Activated naive CD8-positive, alpha-beta T cell (primary cell): ENCODE results near the gene CHD6.

ENCODE experiments used
- H3K27ac Mint-ChIP-seq: one replicate; pipeline ENCODE4 v1.8.0; 2021; ENCODE audit warnings: mixed read lengths
- H3K27me3 Mint-ChIP-seq: one replicate; pipeline ENCODE4 v1.8.0; 2021; ENCODE audit warnings: mixed read lengths
- H3K36me3 Mint-ChIP-seq: one replicate; pipeline ENCODE4 v1.8.0; 2021; ENCODE audit warnings: mixed read lengths
- H3K4me1 Mint-ChIP-seq: one replicate; pipeline ENCODE4 v1.8.0; 2021; ENCODE audit warnings: low read depth, mixed read lengths
- H3K4me3 Mint-ChIP-seq: one replicate; pipeline ENCODE4 v1.8.0; 2021; ENCODE audit warnings: mild to moderate bottlenecking, mixed read lengths
- H3K9me3 Mint-ChIP-seq: one replicate; pipeline ENCODE4 v1.8.0; 2021; ENCODE audit warnings: low read depth, mixed read lengths

Gene CHD6

DNA sequence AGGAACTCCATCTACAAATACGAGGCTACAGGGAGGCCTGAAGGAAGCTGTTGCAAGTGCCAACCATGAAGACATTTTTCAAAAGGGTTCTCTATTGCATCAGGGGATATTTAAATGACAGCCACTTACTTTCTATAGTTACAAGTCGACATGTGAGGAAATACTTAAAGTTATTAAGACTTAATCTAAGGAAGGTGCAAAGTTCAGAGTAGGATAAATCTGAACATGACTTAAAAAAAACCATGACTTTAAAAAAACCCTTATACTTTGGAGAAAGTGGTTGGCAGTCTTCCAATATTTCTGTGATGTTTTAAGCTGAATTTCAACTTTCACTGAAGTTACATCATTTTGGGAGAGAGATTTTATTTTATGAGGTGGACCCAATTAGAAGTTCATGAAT, 195.2 kb downstream of the CHD6 start:
- H3K9me3 Mint-ChIP-seq, result no peaks in the 10 kb centered on the region
- H3K27me3 Mint-ChIP-seq, result no peaks in the 10 kb centered on the region
- H3K4me1 Mint-ChIP-seq, result peaks cover 13% of the 10 kb centered on the region
- no peak overlapping the region for H3K27ac Mint-ChIP-seq
- no peak overlapping the region for H3K4me3 Mint-ChIP-seq
- peaks cover 32% of the 10 kb centered on the region for H3K36me3 Mint-ChIP-seq

DNA sequence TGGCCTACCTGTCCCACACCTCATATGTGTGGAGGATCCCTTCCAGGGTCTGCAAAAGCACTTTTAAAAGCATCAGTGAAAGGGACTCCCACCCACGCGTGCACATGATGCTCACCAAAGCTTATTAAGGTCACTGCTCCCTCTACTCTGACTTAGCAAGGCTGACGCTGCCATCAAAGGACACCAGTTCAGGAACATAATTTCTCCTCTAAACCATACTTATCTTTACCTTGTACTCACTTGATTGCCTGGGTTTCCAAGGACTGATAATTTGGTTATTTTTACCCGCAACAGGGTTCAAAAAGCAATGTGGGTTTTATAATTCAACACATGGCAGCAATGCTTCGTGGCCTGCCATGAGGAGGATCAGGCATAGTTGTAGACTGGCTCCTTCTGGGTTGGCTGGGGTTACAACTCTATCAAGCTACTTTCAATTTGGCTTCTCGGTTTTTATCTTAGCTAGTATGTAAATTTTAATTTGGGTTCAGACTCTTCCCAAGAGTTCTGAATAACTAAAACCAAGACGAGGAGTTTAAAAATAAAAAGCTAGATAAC, 199.4 kb downstream of the CHD6 start:
- no peak overlapping the region for H3K27ac Mint-ChIP-seq
- H3K4me3 Mint-ChIP-seq, result no peak overlapping the region
- no peaks in the 10 kb centered on the region for H3K27me3 Mint-ChIP-seq
- H3K9me3 Mint-ChIP-seq, result no peaks in the 10 kb centered on the region
- peaks cover 37% of the 10 kb centered on the region for H3K36me3 Mint-ChIP-seq
- no peaks in the 10 kb centered on the region for H3K4me1 Mint-ChIP-seq

DNA sequence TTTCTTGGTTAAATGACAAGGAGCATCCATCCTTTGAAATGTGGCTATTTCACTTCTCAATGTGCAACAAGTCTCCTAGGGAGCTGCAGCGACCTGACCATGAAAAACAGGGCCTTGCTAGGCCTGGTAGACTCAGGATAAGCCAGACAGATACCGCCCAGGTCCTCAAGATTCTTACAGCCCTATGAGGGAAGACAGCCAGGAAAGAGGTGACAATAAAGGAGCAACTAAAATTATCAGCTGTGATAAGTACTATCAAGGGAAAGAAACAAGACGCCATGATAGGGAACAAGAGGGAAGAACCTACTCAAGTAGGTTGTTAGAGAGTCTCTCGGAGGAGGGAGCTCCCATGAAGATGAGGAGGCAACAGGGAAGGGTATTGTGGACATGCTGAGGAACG, 200.1 kb downstream of the CHD6 start:
- no peaks in the 10 kb centered on the region for H3K9me3 Mint-ChIP-seq

DNA sequence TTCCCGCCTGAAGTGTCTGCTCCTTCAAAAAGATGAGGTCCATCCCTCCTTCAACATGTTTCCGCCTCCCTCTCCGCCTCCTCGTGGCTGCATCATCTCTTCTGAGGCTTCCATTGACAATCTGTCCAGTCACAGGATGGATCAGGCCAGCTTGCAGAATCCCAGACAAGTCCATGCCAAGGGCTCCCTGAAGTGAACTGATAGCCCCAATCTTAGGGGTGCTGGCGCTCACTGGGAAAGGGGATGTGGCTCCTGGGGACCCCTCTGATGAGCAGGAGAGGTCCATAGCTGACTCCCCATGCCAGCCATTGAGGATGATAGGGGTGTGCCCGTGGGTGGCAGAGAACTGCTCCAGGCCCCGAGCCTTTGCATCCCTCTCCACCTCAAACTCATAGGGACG, 203.0 kb downstream of the CHD6 start:
- H3K9me3 Mint-ChIP-seq, result no peaks in the 10 kb centered on the region
- no peak overlapping the region for H3K27ac Mint-ChIP-seq
- peaks cover 21% of the 10 kb centered on the region for H3K36me3 Mint-ChIP-seq
- no peak overlapping the region for H3K4me3 Mint-ChIP-seq
- H3K27me3 Mint-ChIP-seq, result no peaks in the 10 kb centered on the region
- no peaks in the 10 kb centered on the region for H3K4me1 Mint-ChIP-seq

More for the DNA sequence above, 200.1 kb downstream of the CHD6 start:
- H3K4me1 Mint-ChIP-seq, result no peaks in the 10 kb centered on the region
- H3K36me3 Mint-ChIP-seq, result peaks cover 35% of the 10 kb centered on the region
- H3K27me3 Mint-ChIP-seq, result no peaks in the 10 kb centered on the region
- H3K27ac Mint-ChIP-seq, result peak overlapping the region; percentile 18
- H3K4me3 Mint-ChIP-seq, result no peak overlapping the region

DNA sequence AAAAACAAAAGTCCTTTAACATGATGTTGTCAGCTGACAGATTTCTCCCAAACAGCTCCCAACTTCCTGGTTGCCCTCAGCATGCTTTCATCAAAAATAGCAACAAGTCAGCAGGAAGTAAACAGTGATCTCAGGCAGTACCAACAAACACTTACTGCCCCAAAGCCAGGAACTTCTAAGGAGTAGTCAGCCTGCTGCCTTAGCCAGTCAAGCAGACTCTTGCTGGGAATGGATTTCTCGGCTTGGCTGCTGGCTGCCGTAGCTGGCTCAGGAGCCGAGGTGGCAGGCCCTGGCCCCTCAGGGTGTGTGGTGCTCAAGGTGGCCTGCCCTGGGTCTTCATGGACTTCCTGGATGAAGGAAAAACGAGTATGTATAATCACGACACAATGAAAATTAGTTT, 205.0 kb downstream of the CHD6 start:
- H3K27ac Mint-ChIP-seq, result no peak overlapping the region

DNA sequence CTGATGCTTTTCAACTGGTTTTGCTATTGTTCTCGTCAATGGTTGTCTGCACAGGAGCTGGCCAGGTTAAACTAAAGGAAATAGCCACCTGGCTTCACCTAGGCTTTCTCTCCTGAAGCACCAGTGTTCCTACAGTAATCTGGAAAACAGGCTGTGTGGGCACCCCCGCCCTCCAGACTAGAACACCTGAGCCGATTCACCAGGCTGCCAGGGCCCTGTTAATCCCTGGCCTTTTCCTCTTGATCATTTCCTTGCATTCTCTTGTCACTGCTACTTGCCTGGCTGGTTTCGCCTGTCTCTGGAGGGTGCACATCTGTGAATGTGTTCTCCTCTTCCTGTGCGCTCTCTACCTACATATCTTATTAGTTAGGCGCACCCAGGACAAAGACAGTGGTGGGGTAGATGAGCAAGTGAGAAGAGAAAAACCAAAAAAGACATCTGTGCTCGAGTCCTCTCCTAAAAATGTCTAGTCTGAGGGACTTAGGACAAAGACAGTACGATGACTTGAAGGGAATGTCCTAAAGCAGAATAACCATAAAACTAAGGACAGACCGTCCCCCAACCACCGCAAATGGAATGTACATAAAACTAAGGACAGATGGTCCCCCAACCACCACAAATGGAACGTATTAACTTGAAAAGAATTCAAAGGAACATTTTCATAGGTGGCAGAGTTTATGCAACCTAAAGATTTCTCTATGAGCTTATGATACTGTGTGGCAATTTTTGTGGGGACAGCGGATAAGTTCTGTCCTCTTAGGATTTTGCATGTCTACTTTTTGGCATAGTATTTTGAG, 205.7 kb downstream of the CHD6 start:
- H3K27ac Mint-ChIP-seq, result no peak overlapping the region

More for the DNA sequence above, 205.0 kb downstream of the CHD6 start:
- H3K27me3 Mint-ChIP-seq, result no peaks in the 10 kb centered on the region
- H3K9me3 Mint-ChIP-seq, result no peaks in the 10 kb centered on the region
- no peak overlapping the region for H3K4me3 Mint-ChIP-seq
- H3K36me3 Mint-ChIP-seq, result peaks cover 20% of the 10 kb centered on the region
- peaks cover 17% of the 10 kb centered on the region for H3K4me1 Mint-ChIP-seq

DNA sequence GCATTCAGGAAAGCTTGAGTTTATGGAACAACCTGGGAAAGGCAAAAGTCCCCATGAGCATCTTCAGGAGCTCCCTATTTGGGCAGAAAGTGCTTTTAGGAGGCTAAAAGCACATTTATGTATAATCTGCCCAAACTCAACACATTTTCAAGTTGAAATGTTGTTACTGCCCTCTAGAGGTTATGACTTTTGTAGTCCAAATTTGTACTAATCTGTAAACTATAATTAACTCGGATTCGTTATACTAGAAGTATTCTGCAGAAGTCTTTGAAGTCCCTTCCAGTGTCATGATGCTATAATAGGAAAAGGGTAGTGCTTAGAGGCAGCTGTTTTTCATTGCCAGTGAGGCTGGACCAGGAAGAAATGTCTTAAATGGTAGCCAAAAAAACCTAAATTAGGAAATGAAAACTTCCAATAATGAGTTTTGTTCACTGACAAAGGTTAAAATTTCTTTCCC, 206.8 kb downstream of the CHD6 start:
- Mint-ChIP-seq H3K27me3 (no peaks in the 10 kb centered on the region), H3K27ac (no peak overlapping the region), H3K4me3 (no peak overlapping the region), H3K9me3 (no peaks in the 10 kb centered on the region), H3K36me3 (peaks cover 18% of the 10 kb centered on the region), H3K4me1 (peaks cover 22% of the 10 kb centered on the region)

More for the DNA sequence above, 205.7 kb downstream of the CHD6 start:
- H3K4me3 Mint-ChIP-seq, result no peak overlapping the region
- H3K36me3 Mint-ChIP-seq, result peaks cover 18% of the 10 kb centered on the region
- H3K27me3 Mint-ChIP-seq, result no peaks in the 10 kb centered on the region
- H3K9me3 Mint-ChIP-seq, result no peaks in the 10 kb centered on the region
- peaks cover 20% of the 10 kb centered on the region for H3K4me1 Mint-ChIP-seq

DNA sequence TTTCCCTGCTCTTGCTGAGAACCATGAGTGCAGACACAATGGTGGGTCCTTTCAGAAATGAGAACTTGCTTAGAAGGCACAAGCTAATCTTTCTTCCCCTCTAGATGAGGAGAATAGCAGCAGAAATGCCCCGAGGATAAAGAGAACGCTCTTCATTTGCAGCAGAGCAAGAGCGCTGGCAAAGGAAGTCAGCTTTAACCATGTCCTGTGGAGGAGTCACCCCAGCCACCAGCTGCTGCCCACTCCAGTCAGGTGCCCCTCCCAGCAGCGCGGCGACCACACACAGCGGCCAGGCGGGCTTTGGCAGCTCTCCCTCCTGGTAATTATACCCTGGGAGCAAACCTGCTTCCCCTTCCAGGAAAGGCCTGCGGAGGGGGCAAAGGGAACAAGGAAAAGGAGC, 209.2 kb downstream of the CHD6 start:
- Mint-ChIP-seq H3K27me3 (no peaks in the 10 kb centered on the region), H3K4me1 (peaks cover 22% of the 10 kb centered on the region)

DNA sequence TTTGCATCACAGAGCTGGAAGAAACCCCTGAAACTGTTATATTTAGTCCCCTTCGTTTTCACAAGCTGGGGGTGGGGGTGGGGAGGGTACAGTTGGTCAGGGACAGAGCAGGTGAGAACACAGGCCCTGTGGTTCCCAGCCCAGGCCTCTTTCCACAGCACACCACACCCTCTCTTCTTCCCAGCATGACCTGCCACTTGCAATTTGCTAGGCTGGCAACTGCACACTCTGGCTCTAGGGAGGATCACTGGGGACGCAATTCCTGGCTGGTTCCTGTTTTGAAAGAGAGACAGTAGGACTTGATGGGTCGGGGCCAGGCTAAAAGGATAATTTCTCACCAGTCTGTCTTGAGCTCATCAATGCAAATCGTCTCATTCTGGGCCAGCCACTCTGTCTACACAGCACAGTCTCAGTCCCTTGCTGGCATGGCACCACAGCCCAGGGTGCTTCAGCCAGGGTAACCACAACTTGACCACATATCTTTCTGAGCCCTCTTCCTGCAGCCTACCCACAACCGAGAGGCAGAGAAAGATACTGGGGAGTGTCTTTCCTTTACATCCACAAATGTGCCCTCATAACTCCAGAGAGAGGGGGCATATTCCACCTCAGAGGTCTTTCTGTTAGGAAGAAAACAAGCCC, 209.9 kb downstream of the CHD6 start:
- Mint-ChIP-seq H3K4me1 (peaks cover 22% of the 10 kb centered on the region), H3K4me3 (no peak overlapping the region), H3K9me3 (no peaks in the 10 kb centered on the region), H3K36me3 (peaks cover 9% of the 10 kb centered on the region), H3K27ac (no peak overlapping the region), H3K27me3 (no peaks in the 10 kb centered on the region)

More for the DNA sequence above, 209.2 kb downstream of the CHD6 start:
- H3K36me3 Mint-ChIP-seq, result peaks cover 11% of the 10 kb centered on the region
- no peak overlapping the region for H3K4me3 Mint-ChIP-seq
- H3K27ac Mint-ChIP-seq, result peak overlapping the region; percentile 6
- no peaks in the 10 kb centered on the region for H3K9me3 Mint-ChIP-seq

DNA sequence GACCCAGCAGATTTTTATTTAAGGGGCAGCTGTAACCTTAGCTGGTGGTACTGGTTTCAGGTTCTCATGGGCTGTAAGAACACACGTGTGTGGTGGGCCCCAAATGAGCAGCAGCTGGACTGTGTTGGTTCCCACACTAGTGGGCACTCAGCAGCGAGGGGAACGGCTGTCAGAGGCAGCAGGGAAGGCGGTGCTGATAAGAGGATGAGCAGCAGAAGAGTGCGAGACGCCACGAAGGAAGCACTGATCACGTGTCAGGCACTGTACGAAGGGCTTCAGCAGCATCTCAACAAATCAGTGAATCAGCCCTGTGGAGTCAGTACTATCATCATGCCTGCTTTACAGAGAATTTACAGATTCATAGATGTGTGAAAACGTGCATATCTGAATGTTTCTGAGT, 210.6 kb downstream of the CHD6 start:
- H3K27ac Mint-ChIP-seq, result no peak overlapping the region
- H3K9me3 Mint-ChIP-seq, result no peaks in the 10 kb centered on the region
- H3K36me3 Mint-ChIP-seq, result peaks cover 10% of the 10 kb centered on the region
- no peak overlapping the region for H3K4me3 Mint-ChIP-seq
- H3K4me1 Mint-ChIP-seq, result peaks cover 22% of the 10 kb centered on the region
- H3K27me3 Mint-ChIP-seq, result no peaks in the 10 kb centered on the region

DNA sequence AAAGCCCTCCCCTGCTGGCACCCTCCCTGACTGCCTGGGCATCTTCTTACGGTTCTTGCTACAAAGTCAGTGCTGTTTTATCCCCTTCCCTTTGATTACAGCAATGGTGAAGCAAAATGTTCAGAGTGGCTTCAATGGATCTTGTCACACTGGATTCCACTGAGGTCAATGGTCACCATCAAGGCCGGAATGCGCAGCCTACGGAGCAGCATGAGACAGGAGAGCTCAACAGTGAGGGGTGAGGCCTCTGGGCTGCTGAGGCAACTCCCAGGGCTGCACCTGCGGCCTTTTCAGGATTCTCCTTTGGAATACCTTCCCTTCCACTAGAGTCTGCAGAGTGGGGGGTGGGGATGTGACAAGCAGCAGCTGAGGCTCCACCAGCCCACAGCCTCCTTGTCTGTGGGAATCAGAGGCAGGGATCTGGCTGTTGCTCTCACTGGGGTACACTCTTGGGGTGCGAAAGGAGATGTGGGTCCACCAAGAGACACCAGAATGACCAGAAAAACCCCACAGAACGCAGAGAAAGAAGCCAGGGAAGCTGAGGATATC, 211.2 kb downstream of the CHD6 start:
- peaks cover 22% of the 10 kb centered on the region for H3K4me1 Mint-ChIP-seq
- H3K9me3 Mint-ChIP-seq, result no peaks in the 10 kb centered on the region
- no peaks in the 10 kb centered on the region for H3K27me3 Mint-ChIP-seq
- H3K36me3 Mint-ChIP-seq, result peaks cover 10% of the 10 kb centered on the region
- H3K4me3 Mint-ChIP-seq, result no peak overlapping the region
- no peak overlapping the region for H3K27ac Mint-ChIP-seq

DNA sequence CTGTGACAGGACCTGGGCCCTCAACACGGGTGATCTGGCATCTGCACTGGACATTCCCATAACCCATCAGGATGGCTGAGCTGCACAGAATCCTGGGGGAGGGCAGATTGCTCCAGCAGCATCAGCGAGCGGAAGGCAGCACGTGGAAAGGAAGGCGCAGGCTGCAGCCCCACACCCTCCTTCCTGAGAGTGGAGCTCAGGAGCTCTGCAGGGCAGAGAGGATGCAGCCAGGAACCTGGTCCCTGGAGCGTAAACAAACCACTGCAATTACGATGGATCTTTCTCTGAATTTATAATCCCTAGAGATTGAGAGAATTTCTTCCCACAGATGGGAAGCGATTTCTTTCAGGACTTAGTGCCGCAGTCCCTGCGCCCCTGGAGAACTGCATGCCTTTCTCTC, 211.8 kb downstream of the CHD6 start:
- no peaks in the 10 kb centered on the region for H3K27me3 Mint-ChIP-seq
- peaks cover 10% of the 10 kb centered on the region for H3K36me3 Mint-ChIP-seq
- no peak overlapping the region for H3K4me3 Mint-ChIP-seq

DNA sequence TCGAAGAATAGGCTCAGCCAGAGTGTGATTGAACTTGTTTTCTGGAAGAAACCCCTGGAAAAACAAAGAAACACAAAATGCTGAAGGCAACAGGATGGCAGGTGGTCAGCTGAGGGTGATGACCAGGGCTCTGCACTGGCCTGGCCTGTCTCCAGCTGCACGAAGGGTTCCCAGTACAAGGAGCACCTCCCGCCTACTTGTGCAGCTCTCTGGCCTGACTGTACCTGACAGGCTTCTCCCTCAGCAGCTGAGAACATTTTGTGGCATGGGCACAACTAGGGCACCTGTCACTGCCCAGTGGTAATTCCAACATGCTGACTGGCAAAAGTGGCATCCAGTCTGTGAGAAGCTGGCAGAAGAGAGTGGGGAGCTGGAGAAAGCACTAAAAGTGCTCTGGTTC, 212.7 kb downstream of the CHD6 start:
- Mint-ChIP-seq H3K36me3 (peaks cover 10% of the 10 kb centered on the region), H3K27ac (no peak overlapping the region), H3K9me3 (no peaks in the 10 kb centered on the region), H3K4me1 (peaks cover 22% of the 10 kb centered on the region), H3K27me3 (no peaks in the 10 kb centered on the region), H3K4me3 (no peak overlapping the region)

More for the DNA sequence above, 211.8 kb downstream of the CHD6 start:
- Mint-ChIP-seq H3K4me1 (peaks cover 22% of the 10 kb centered on the region), H3K9me3 (no peaks in the 10 kb centered on the region), H3K27ac (no peak overlapping the region)

DNA sequence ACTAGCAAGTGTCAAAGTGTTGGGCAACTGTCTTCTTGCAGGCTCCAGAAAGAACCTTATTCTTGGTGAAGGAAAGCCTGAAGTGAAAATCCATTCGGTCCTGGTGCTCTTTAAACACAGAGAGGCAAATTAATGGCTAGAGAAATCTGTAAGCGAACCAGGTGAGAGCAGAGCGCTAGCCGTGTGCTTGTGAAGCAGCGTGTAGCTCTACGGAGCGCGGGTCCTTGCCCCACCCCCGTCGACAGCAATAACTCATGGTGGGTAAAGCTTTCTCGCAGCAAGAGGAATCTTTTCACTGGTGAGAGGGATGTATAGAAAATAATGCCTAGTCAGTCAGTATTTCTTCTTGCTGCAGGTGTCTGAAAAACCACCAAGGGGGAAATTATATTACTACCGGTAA, 214.6 kb downstream of the CHD6 start:
- no peak overlapping the region for H3K27ac Mint-ChIP-seq
- H3K9me3 Mint-ChIP-seq, result no peaks in the 10 kb centered on the region
- H3K27me3 Mint-ChIP-seq, result no peaks in the 10 kb centered on the region
- H3K36me3 Mint-ChIP-seq, result peaks cover 7% of the 10 kb centered on the region
- peaks cover 10% of the 10 kb centered on the region for H3K4me1 Mint-ChIP-seq
- no peak overlapping the region for H3K4me3 Mint-ChIP-seq

DNA sequence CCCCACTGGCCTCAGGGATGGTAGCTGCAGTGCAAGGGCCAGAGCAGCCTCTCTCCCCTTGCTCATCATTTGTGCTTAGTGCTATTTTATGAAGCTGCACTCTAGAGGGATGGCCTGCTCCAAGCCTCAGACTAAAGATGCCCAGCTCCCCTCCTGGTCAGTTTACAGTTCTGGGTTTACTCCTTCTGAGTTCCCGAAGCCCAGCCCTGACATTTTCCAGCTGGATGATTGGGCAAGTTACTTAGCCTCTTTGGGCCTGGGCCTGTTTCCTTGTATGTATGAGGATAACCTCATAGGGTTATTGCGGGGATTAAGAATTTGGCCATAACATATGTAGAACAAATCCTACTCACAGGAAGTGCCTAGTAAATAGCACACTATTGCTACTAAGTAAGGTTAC, 219.8 kb downstream of the CHD6 start:
- no peaks in the 10 kb centered on the region for H3K9me3 Mint-ChIP-seq
- no peaks in the 10 kb centered on the region for H3K4me1 Mint-ChIP-seq
- H3K27me3 Mint-ChIP-seq, result no peaks in the 10 kb centered on the region
- H3K4me3 Mint-ChIP-seq, result no peak overlapping the region
- H3K36me3 Mint-ChIP-seq, result peaks cover 2% of the 10 kb centered on the region
- no peak overlapping the region for H3K27ac Mint-ChIP-seq
